GM12878 (cell line): ENCODE data around the gene CFAP54. TPM values are rescaled to one million over a fixed set of nuclear protein-coding genes. Genes with fewer than 3 reads are reported as not detected.

ENCODE experiments used
- ATAC-seq: fragments of 200-7000 bp; cut with Tn5 transposase; 3 replicates; pipeline ENCODE4 v1.9.1; 2020; ENCODE audit warnings: mild to moderate bottlenecking, moderate library complexity
- BruUV-seq: library from RNA; stranded (reverse); fragments of 400-500 nt; replicated peaks from 2 replicates; lab custom pipeline; 2021; lab: Mats Ljungman, UMichigan
- CTCF ChIA-PET: fragments of 300-600 bp; sonication (Branson Sonifier 250); formaldehyde crosslinking; extraction: SDS; loops from one replicate; lab custom pipeline; 2021; ENCODE audit warnings: inconsistent platforms; lab: Yijun Ruan, JAX
- POLR2A ChIA-PET: fragments of 350-600 bp; formaldehyde crosslinking; extraction: SDS; loops from one replicate; lab custom pipeline; 2021; ENCODE audit warnings: inconsistent platforms; lab: Charles Lee
- RAD21 ChIA-PET: fragments of 300-600 bp; sonication (Branson Sonifier 250); formaldehyde crosslinking; loops from one replicate; lab custom pipeline; 2023; ENCODE audit warnings: antibody characterized with exemption; ENCODE audit not compliant: unreplicated experiment; lab: Charles Lee
- SMC1A ChIA-PET: fragments of 300-600 bp; sonication (Branson Sonifier 250); formaldehyde crosslinking; loops from one replicate; lab custom pipeline; 2023; ENCODE audit not compliant: unreplicated experiment, uncharacterized antibody; lab: Charles Lee
- DNase-seq: peaks from one replicate; pipeline ENCODE4 v3.0.0-alpha.2; 2011; ENCODE audit warnings: low read depth, low spot score
- FAIRE-seq: peaks from 3 replicates; lab custom pipeline; 2011; peaks lifted over from hg19 to GRCh38; lab: Jason Lieb, UNC
- H2AFZ ChIP-seq: 2 replicates; pipeline ENCODE4 v1.6.0; 2011; ENCODE audit warnings: low read depth, low read length, control low read depth; ENCODE audit not compliant: control insufficient read depth
- H3K27ac ChIP-seq: 2 replicates; pipeline ENCODE4 v1.5.1; 2011; ENCODE audit warnings: control low read depth; ENCODE audit not compliant: control insufficient read depth, insufficient read depth
- H3K27me3 ChIP-seq, 2 experiments: replicated peaks in 1 of 2; 2 replicates each; pipeline versions ENCODE4 v1.6.0 to v1.6.1; 2011; ENCODE audit warnings: low read length in 1 of 2; ENCODE audit not compliant: control insufficient read depth in 2 of 2, insufficient read depth in 2 of 2
- H3K36me3 ChIP-seq, 2 experiments: 2 replicates each; pipeline ENCODE4 v1.5.1; 2011; ENCODE audit warnings: low read length in 1 of 2; ENCODE audit not compliant: control insufficient read depth in 2 of 2, insufficient read depth in 2 of 2
- H3K4me1 ChIP-seq: 2 replicates; pipeline ENCODE4 v1.6.1; 2011; ENCODE audit warnings: mild to moderate bottlenecking, low read length, moderate library complexity, mixed read lengths; ENCODE audit not compliant: control insufficient read depth, insufficient read depth
- H3K4me2 ChIP-seq: 2 replicates; pipeline ENCODE4 v1.6.0; 2011; ENCODE audit warnings: control low read depth; ENCODE audit not compliant: control insufficient read depth, insufficient read depth
- H3K4me3 ChIP-seq: fragments of 200-600 bp; sonication (generic); 2 replicates; pipeline ENCODE4 v1.5.1; 2016
- H3K79me2 ChIP-seq: 2 replicates; pipeline ENCODE4 v1.6.0; 2011; ENCODE audit warnings: low read length; ENCODE audit not compliant: control insufficient read depth, insufficient read depth
- H3K9ac ChIP-seq: 2 replicates; pipeline ENCODE4 v1.8.0; 2011; ENCODE audit warnings: low read length, control low read depth, mixed read lengths; ENCODE audit not compliant: control insufficient read depth, insufficient read depth
- H3K9me3 ChIP-seq: replicated peaks from 3 replicates; pipeline ENCODE4 v1.5.1; 2011; ENCODE audit warnings: mild to moderate bottlenecking, low read length; ENCODE audit not compliant: control insufficient read depth, insufficient read depth
- H4K20me1 ChIP-seq: 2 replicates; pipeline ENCODE4 v1.6.0; 2011; ENCODE audit not compliant: control insufficient read depth, insufficient read depth
- IRF4 ChIP-seq: IDR thresholded peaks from 2 replicates; pipeline ENCODE4 v1.6.1; 2011; ENCODE audit warnings: low read depth, low read length
- JUNB ChIP-seq: IDR thresholded peaks from 2 replicates; pipeline ENCODE4 v1.6.1; 2016; ENCODE audit warnings: antibody characterized with exemption, mild to moderate bottlenecking
- SMARCA5 ChIP-seq: fragments of 450-650 bp; IDR thresholded peaks from 2 replicates; pipeline ENCODE4 v1.6.1; 2017; ENCODE audit warnings: mild to moderate bottlenecking
- SREBF1 ChIP-seq: IDR thresholded peaks from 2 replicates; pipeline ENCODE4 v1.6.1; 2012; ENCODE audit warnings: mild to moderate bottlenecking, low read length
- SRF ChIP-seq, 2 experiments: IDR thresholded peaks; 2 replicates each; pipeline ENCODE4 v1.6.1; 2011; ENCODE audit warnings: low read depth in 2 of 2, low read length in 2 of 2, mild to moderate bottlenecking in 1 of 2, moderate library complexity in 1 of 2
- TAF1 ChIP-seq: IDR thresholded peaks from 2 replicates; pipeline ENCODE4 v1.6.1; 2011; ENCODE audit warnings: mild to moderate bottlenecking, low read depth, low read length, borderline replicate concordance
- TCF3 ChIP-seq: IDR thresholded peaks from 2 replicates; pipeline ENCODE4 v1.6.1; 2012; ENCODE audit warnings: low read depth, mild to moderate bottlenecking, low read length, borderline replicate concordance; ENCODE audit not compliant: insufficient read depth
- WRNIP1 ChIP-seq: IDR thresholded peaks from 2 replicates; pipeline ENCODE4 v1.6.1; 2011; ENCODE audit warnings: low read depth, low read length, improper control_type of control experiment, borderline replicate concordance
- WGBS: methylation state at CpG from one replicate; pipeline ENCODE4 v1.1.6; 2016; ENCODE audit warnings: low lambda C conversion rate; ENCODE audit not compliant: insufficient replicate concordance, insufficient coverage; ENCODE audit errors: missing lambda C conversion rate; 5-methylcytosine and 5-hydroxymethylcytosine counted together
- in situ Hi-C: fragments of 300-500 bp; cut with MboI; formaldehyde crosslinking; loops from 9 replicates; pipeline ENCODE4 v1.14.3; 2018; ENCODE audit warnings: mixed read lengths
- intact Hi-C: fragments of 100-400 bp; cut with micrococcal nuclease; formaldehyde crosslinking; loops from one replicate; pipeline ENCODE4 v1.14.2; 2022; ENCODE audit not compliant: unreplicated experiment
- polyA plus RNA-seq, 11 experiments: library from polyadenylated mRNA; depleted of rRNA in 4 of 11; unstranded in 6 of 11; stranded (reverse) in 5 of 11; fragments of >200 nt; fragmentation: Nextera tagmentation in 4 of 11; fragmentation: Illumina TruSeq in 1 of 11; extraction: Ambion mirVana in 4 of 11; extraction: Trizol in 1 of 11; gene quantifications; 1 replicate in 1 of 11; 2 replicates in 10 of 11; pipeline versions ENCODE4 v1.2.1 to v1.2.3, GENCODE V29; 2011 to 2016; ENCODE audit warnings: inconsistent platforms in 2 of 11, missing spikeins in 2 of 11, low read depth in 1 of 11
- total RNA-seq, 4 experiments: library from RNA; depleted of rRNA in 3 of 4; stranded (reverse); fragments of >200 nt in 3 of 4; fragmentation: Illumina TruSeq in 1 of 4; extraction: Trizol in 1 of 4; gene quantifications; 2 replicates each; pipeline versions ENCODE4 v1.2.1 to v1.2.3, GENCODE V29; 2013 to 2021
- TF ChIP-seq, protein P1 (sequence below): fragments of 450-650 bp; formaldehyde crosslinking; IDR thresholded peaks from 2 replicates; pipeline ENCODE4 v1.5.0; 2022; ENCODE audit warnings: mild to moderate bottlenecking, missing genetic modification characterization
- TF ChIP-seq, protein P2 (sequence below): fragments of 450-650 bp; formaldehyde crosslinking; IDR thresholded peaks from 2 replicates; pipeline ENCODE4 v1.4.0; 2020; ENCODE audit warnings: mild to moderate bottlenecking, moderate library complexity

CFAP54 gene
- total and polyA plus RNA-seq, 10 of the 15 experiments (the other 5 are each of a cell fraction or from before 2014, with no cell fraction given), result 0.19 to 1.5 (median 0.56) TPM

DNA sequence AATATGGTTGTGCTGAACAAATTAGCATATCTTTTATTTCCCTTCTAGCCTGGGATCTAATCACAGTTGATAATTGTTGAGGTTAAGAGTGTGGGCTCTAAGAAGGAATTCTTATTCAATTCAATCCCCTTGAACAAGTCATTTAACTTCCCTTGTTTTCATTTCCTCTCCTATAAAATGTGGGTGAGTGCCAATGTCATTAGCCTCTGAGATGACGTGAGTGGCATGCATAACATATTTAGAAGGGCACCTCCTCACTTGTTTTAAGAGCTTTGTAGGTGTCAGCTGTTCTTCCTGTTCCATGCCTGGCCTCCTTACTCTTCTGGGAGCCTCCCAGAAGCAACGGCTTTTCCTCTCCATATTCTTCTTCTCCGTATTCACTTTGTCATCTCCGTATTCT, 262.2 kb downstream of the CFAP54 start:
- Histone ChIP-seq H3K4me2 (no peak overlapping the region), H2AFZ (no peak overlapping the region), H4K20me1 (no peaks in the 10 kb centered on the region), H3K9ac (no peak overlapping the region), H3K9me3 (no peaks in the 10 kb centered on the region), H3K27me3 (no peaks in the 10 kb centered on the region), H3K79me2 (no peaks in the 10 kb centered on the region), H3K27ac (no peak overlapping the region), H3K4me3 (no peak overlapping the region), H3K4me1 (no peaks in the 10 kb centered on the region), H3K36me3 (no peaks in the 10 kb centered on the region)
- BruUV-seq, result no TSS peak
- 50% methylated on average over 4 of the region's 4 CpGs for WGBS
- ChIA-PET RAD21 (no interaction called here), SMC1A (interaction anchor here (1.0 to 1.2 kb wide), 2 partner anchors 8 to 31 kb away, joined by 3 to 5 read pairs; no protein-coding TSS in a partner anchor), POLR2A (no interaction called here), CTCF (interaction anchor here (0.7 kb wide), 1 partner anchor 1646 kb away, joined by 3 read pairs; no protein-coding TSS in a partner anchor)
- in situ Hi-C loops (no loop called here), intact Hi-C loops (no loop called here)
- FAIRE-seq, result no peak
- no peak for DNase-seq
- TF ChIP-seq IRF4, result no peak
- no peak for TF ChIP-seq TAF1
- TF ChIP-seq SMARCA5, result no peak
- no peak for ATAC-seq

DNA sequence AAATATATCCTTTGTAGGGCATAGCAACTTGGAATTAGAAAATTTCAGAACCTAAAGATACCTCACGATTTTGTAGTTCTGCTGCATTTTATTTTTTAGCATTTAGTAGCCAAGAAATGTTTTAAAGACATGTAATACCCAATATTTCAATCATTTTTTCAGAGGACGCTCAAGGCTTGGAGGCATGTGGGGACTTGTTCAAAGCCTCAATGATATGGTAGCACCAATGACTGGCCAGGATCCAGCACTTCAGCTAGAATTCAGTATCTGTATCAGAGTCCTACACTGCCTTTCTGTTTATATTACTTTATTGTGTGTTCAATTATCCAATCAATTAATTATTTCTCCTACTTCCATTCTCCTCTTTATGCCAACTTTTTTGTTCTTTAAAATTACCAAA, 262.8 kb downstream of the CFAP54 start:
- BruUV-seq, result no TSS peak
- FAIRE-seq (no peak), ATAC-seq (no peak), DNase-seq (no peak)
- H3K4me1 ChIP-seq, result no peaks in the 10 kb centered on the region
- H3K27me3 ChIP-seq, result no peaks in the 10 kb centered on the region
- WGBS, result 45% methylated on average over 2 of the region's 2 CpGs
- no peak overlapping the region for H3K4me3 ChIP-seq
- in situ Hi-C loops, result no loop called here
- no peak overlapping the region for H3K27ac ChIP-seq
- no peaks in the 10 kb centered on the region for H4K20me1 ChIP-seq
- RAD21 ChIA-PET, result no interaction called here
- H2AFZ ChIP-seq, result no peak overlapping the region
- CTCF ChIA-PET, result no interaction called here
- no peaks in the 10 kb centered on the region for H3K79me2 ChIP-seq
- H3K36me3 ChIP-seq, result no peaks in the 10 kb centered on the region
- no peak overlapping the region for H3K4me2 ChIP-seq
- TF ChIP-seq WRNIP1 (no peak), SRF (IDR thresholded peaks at IDR 0.05; ENCODE audit: low read depth in 2 of 2, low read length in 2 of 2) (no peak), SREBF1 (no peak), JUNB (no peak), TCF3 (no peak)
- TF ChIP-seq, protein P1, sequence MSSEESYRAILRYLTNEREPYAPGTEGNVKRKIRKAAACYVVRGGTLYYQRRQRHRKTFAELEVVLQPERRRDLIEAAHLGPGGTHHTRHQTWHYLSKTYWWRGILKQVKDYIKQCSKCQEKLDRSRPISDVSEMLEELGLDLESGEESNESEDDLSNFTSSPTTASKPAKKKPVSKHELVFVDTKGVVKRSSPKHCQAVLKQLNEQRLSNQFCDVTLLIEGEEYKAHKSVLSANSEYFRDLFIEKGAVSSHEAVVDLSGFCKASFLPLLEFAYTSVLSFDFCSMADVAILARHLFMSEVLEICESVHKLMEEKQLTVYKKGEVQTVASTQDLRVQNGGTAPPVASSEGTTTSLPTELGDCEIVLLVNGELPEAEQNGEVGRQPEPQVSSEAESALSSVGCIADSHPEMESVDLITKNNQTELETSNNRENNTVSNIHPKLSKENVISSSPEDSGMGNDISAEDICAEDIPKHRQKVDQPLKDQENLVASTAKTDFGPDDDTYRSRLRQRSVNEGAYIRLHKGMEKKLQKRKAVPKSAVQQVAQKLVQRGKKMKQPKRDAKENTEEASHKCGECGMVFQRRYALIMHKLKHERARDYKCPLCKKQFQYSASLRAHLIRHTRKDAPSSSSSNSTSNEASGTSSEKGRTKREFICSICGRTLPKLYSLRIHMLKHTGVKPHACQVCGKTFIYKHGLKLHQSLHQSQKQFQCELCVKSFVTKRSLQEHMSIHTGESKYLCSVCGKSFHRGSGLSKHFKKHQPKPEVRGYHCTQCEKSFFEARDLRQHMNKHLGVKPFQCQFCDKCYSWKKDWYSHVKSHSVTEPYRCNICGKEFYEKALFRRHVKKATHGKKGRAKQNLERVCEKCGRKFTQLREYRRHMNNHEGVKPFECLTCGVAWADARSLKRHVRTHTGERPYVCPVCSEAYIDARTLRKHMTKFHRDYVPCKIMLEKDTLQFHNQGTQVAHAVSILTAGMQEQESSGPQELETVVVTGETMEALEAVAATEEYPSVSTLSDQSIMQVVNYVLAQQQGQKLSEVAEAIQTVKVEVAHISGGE (CRISPR knock-in tag), result no peak
- TF ChIP-seq, protein P2, sequence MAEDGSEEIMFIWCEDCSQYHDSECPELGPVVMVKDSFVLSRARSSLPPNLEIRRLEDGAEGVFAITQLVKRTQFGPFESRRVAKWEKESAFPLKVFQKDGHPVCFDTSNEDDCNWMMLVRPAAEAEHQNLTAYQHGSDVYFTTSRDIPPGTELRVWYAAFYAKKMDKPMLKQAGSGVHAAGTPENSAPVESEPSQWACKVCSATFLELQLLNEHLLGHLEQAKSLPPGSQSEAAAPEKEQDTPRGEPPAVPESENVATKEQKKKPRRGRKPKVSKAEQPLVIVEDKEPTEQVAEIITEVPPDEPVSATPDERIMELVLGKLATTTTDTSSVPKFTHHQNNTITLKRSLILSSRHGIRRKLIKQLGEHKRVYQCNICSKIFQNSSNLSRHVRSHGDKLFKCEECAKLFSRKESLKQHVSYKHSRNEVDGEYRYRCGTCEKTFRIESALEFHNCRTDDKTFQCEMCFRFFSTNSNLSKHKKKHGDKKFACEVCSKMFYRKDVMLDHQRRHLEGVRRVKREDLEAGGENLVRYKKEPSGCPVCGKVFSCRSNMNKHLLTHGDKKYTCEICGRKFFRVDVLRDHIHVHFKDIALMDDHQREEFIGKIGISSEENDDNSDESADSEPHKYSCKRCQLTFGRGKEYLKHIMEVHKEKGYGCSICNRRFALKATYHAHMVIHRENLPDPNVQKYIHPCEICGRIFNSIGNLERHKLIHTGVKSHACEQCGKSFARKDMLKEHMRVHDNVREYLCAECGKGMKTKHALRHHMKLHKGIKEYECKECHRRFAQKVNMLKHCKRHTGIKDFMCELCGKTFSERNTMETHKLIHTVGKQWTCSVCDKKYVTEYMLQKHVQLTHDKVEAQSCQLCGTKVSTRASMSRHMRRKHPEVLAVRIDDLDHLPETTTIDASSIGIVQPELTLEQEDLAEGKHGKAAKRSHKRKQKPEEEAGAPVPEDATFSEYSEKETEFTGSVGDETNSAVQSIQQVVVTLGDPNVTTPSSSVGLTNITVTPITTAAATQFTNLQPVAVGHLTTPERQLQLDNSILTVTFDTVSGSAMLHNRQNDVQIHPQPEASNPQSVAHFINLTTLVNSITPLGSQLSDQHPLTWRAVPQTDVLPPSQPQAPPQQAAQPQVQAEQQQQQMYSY (CRISPR knock-in tag), result no peak
- SMC1A ChIA-PET, result interaction anchor here (1.4 kb wide), 1 partner anchor 173 kb away, joined by 3 read pairs; no protein-coding TSS in a partner anchor
- H3K9ac ChIP-seq, result no peak overlapping the region
- intact Hi-C loops, result no loop called here
- POLR2A ChIA-PET, result no interaction called here
- H3K9me3 ChIP-seq, result no peaks in the 10 kb centered on the region
